Measurements from ENCODE around the gene GAS7.

The GAS7 gene

GRCh38 chr17:9918804-9919352, 279.5 kb downstream of the GAS7 start:
- Histone ChIP-seq H3K27me3 (ENCODE audit: insufficient read depth, low read length) (no peaks in the 10 kb centered on the region; the same call in 1 of the 2 replicates), H3K9me2 (ENCODE audit: low read depth, low read length) (no peaks in the 10 kb centered on the region), H3F3A (ENCODE audit: insufficient read depth, low read length) (no peaks in the 10 kb centered on the region), H3K4me3 (ENCODE audit: low read depth, low read length, poor library complexity, severe bottlenecking) (no peak overlapping the region), H3K4me2 (ENCODE audit: low read length) (no peak overlapping the region), H3K9me3 (ENCODE audit: low read length) (no peaks in the 10 kb centered on the region), H3K79me2 (ENCODE audit: insufficient read depth, low read length) (no peaks in the 10 kb centered on the region), H3K9ac (ENCODE audit: low read length) (no peak overlapping the region), H2AFZ (ENCODE audit: low read length) (no peak overlapping the region), H4K20me1 (ENCODE audit: insufficient read depth, low read length) (no peaks in the 10 kb centered on the region), H3K4me1 (ENCODE audit: insufficient read depth, low read length, severe bottlenecking) (no peaks in the 10 kb centered on the region), H3K36me3 (ENCODE audit: insufficient read depth, low read length) (no peaks in the 10 kb centered on the region), H3K27ac (ENCODE audit: low read depth, low read length, poor library complexity, severe bottlenecking) (no peak overlapping the region)
- TF ChIP-seq EZH2 (IDR thresholded peaks at IDR 0.05; ENCODE audit: borderline replicate concordance, low read length) = no peak
- TF ChIP-seq, protein P1, sequence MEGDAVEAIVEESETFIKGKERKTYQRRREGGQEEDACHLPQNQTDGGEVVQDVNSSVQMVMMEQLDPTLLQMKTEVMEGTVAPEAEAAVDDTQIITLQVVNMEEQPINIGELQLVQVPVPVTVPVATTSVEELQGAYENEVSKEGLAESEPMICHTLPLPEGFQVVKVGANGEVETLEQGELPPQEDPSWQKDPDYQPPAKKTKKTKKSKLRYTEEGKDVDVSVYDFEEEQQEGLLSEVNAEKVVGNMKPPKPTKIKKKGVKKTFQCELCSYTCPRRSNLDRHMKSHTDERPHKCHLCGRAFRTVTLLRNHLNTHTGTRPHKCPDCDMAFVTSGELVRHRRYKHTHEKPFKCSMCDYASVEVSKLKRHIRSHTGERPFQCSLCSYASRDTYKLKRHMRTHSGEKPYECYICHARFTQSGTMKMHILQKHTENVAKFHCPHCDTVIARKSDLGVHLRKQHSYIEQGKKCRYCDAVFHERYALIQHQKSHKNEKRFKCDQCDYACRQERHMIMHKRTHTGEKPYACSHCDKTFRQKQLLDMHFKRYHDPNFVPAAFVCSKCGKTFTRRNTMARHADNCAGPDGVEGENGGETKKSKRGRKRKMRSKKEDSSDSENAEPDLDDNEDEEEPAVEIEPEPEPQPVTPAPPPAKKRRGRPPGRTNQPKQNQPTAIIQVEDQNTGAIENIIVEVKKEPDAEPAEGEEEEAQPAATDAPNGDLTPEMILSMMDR (IDR thresholded peaks at IDR 0.05; ENCODE audit: low read length) = no peak

- Histone ChIP-seq H3K9ac (ENCODE audit: low read length) (no peak overlapping the region), H3K4me3 (ENCODE audit: low read depth, low read length, poor library complexity, severe bottlenecking) (no peak overlapping the region), H3K4me2 (ENCODE audit: low read length) (no peak overlapping the region), H3F3A (ENCODE audit: insufficient read depth, low read length) (no peaks in the 10 kb centered on the region), H3K36me3 (ENCODE audit: insufficient read depth, low read length) (no peaks in the 10 kb centered on the region), H3K4me1 (ENCODE audit: insufficient read depth, low read length, severe bottlenecking) (no peaks in the 10 kb centered on the region), H3K9me2 (ENCODE audit: low read depth, low read length) (no peaks in the 10 kb centered on the region), H3K27me3 (ENCODE audit: insufficient read depth, low read length) (no peaks in the 10 kb centered on the region; the same call in 1 of the 2 replicates), H3K79me2 (ENCODE audit: insufficient read depth, low read length) (no peaks in the 10 kb centered on the region), H3K27ac (ENCODE audit: low read depth, low read length, poor library complexity, severe bottlenecking) (no peak overlapping the region), H2AFZ (ENCODE audit: low read length) (no peak overlapping the region), H4K20me1 (ENCODE audit: insufficient read depth, low read length) (no peaks in the 10 kb centered on the region), H3K9me3 (ENCODE audit: low read length) (no peaks in the 10 kb centered on the region)
- TF ChIP-seq, protein P1 (IDR thresholded peaks at IDR 0.05; ENCODE audit: low read length) = no peak
These were observed 280.1 kb downstream of the GAS7 start for GRCh38 chr17:9918352-9918751.

DNA sequence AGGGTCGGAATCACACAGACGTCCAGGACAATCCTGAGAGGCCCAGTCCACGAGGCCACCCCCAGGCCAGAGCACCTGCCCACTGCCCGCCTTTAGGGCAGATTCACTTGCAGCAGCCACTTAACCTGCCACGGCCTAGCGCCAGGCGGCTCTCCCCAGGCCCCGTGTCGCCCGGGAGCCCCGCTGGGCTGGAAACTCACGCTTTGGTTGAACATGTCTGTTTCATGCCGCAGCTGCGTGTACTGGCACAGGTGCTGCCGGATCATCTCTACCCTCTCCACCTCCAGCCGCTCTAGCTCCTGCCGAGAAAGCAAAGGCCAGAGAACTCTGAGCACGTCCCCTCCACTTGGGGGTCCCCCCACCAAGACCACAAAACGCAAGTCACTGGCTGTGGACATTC, 280.6 kb downstream of the GAS7 start:
- no peaks in the 10 kb centered on the region for H3K9me3 ChIP-seq (ENCODE audit: low read length)
- no peak overlapping the region for H3K4me3 ChIP-seq (ENCODE audit: low read depth, low read length, poor library complexity, severe bottlenecking)
- no peaks in the 10 kb centered on the region for H3F3A ChIP-seq (ENCODE audit: insufficient read depth, low read length)
- H3K4me2 ChIP-seq (ENCODE audit: low read length) = no peak overlapping the region
- no peaks in the 10 kb centered on the region for H3K4me1 ChIP-seq (ENCODE audit: insufficient read depth, low read length, severe bottlenecking)
- no peak overlapping the region for H3K27ac ChIP-seq (ENCODE audit: low read depth, low read length, poor library complexity, severe bottlenecking)
- TF ChIP-seq EZH2 (IDR thresholded peaks at IDR 0.05; ENCODE audit: borderline replicate concordance, low read length) = no peak
- TF ChIP-seq, protein P1 (IDR thresholded peaks at IDR 0.05; ENCODE audit: low read length) = no peak
- H3K9me2 ChIP-seq (ENCODE audit: low read depth, low read length) = no peaks in the 10 kb centered on the region
- no peaks in the 10 kb centered on the region for H4K20me1 ChIP-seq (ENCODE audit: insufficient read depth, low read length)
- no peaks in the 10 kb centered on the region; the same call in 1 of the 2 replicates for H3K27me3 ChIP-seq (ENCODE audit: insufficient read depth, low read length)
- H2AFZ ChIP-seq (ENCODE audit: low read length) = no peak overlapping the region
- no peak overlapping the region for H3K9ac ChIP-seq (ENCODE audit: low read length)
- H3K36me3 ChIP-seq (ENCODE audit: insufficient read depth, low read length) = no peaks in the 10 kb centered on the region
- H3K79me2 ChIP-seq (ENCODE audit: insufficient read depth, low read length) = no peaks in the 10 kb centered on the region
